PC-9 (cell line): ENCODE results near the gene WDFY1. TPM values are rescaled to one million over a fixed set of nuclear protein-coding genes. Genes with fewer than 3 reads are reported as not detected.

ENCODE experiments used
- BruUV-seq: library from RNA; stranded (reverse); fragments of 400-500 nt; replicated peaks from 2 replicates; lab custom pipeline; 2021; lab: Mats Ljungman, UMichigan
- CTCF ChIA-PET: fragments of 300-600 bp; sonication (Branson Sonifier 250); formaldehyde crosslinking; loops from one replicate; lab custom pipeline; 2022; ENCODE audit warnings: antibody characterized with exemption; lab: Charles Lee
- POLR2A ChIA-PET: fragments of 300-600 bp; sonication (Branson Sonifier 250); formaldehyde crosslinking; loops from one replicate; lab custom pipeline; 2022; ENCODE audit warnings: antibody characterized with exemption; ENCODE audit not compliant: unreplicated experiment; lab: Charles Lee
- DNase-seq, 2 experiments: peaks; one replicate each; pipeline versions ENCODE4 v3.0.0 to v3.0.0-alpha.2; 2015 to 2022; ENCODE audit warnings: mixed read lengths in 1 of 2
- H2AFZ ChIP-seq: fragments of 200-600 bp; sonication (generic); 2 replicates; pipeline ENCODE4 v1.8.1; 2017; ENCODE audit warnings: antibody characterized with exemption
- H3F3A ChIP-seq: fragments of 200-600 bp; sonication (generic); 2 replicates; pipeline ENCODE4 v1.8.1; 2017; ENCODE audit warnings: antibody characterized with exemption, mild to moderate bottlenecking, low read depth; ENCODE audit not compliant: insufficient read depth
- H3K27ac ChIP-seq: fragments of 200-600 bp; sonication (generic); 2 replicates; pipeline ENCODE4 v1.6.1; 2016; ENCODE audit warnings: mixed run types
- H3K27me3 ChIP-seq: fragments of 200-600 bp; sonication (generic); 2 replicates; pipeline ENCODE4 v1.6.1; 2016; ENCODE audit warnings: low read depth, mixed run types; ENCODE audit not compliant: insufficient read depth
- H3K36me3 ChIP-seq: fragments of 200-600 bp; sonication (generic); 2 replicates; pipeline ENCODE4 v1.6.1; 2016; ENCODE audit warnings: low read depth, mixed run types
- H3K4me1 ChIP-seq: fragments of 200-600 bp; sonication (generic); replicated peaks from 2 replicates; pipeline ENCODE4 v1.6.1; 2016; ENCODE audit warnings: mixed run types; ENCODE audit not compliant: insufficient read depth
- H3K4me2 ChIP-seq: fragments of 200-600 bp; sonication (generic); 2 replicates; pipeline ENCODE4 v1.6.1; 2017; ENCODE audit warnings: mixed run types
- H3K4me3 ChIP-seq: fragments of 200-600 bp; sonication (generic); 2 replicates; pipeline ENCODE4 v1.6.1; 2016; ENCODE audit warnings: mixed run types
- H3K79me2 ChIP-seq: fragments of 200-600 bp; sonication (generic); 2 replicates; pipeline ENCODE4 v1.6.1; 2017; ENCODE audit warnings: low read depth, mixed run types
- H3K9me2 ChIP-seq: fragments of 200-600 bp; sonication (generic); 2 replicates; pipeline ENCODE4 v1.8.1; 2017; ENCODE audit warnings: mild to moderate bottlenecking; ENCODE audit not compliant: insufficient read depth
- H3K9me3 ChIP-seq: fragments of 200-600 bp; sonication (generic); 2 replicates; pipeline ENCODE4 v1.8.1; 2016; ENCODE audit warnings: low read depth; ENCODE audit not compliant: insufficient read depth
- H4K20me1 ChIP-seq: fragments of 200-600 bp; sonication (generic); 2 replicates; pipeline ENCODE4 v1.8.1; 2017; ENCODE audit not compliant: insufficient read depth
- EZH2 ChIP-seq: fragments of 200-600 bp; sonication (generic); IDR thresholded peaks from 2 replicates; pipeline ENCODE4 v1.8.0; 2017; ENCODE audit warnings: antibody characterized with exemption, low read depth
- intact Hi-C: fragments of 100-400 bp; cut with micrococcal nuclease; formaldehyde crosslinking; loops from one replicate; pipeline ENCODE4 v1.10.0; 2022; ENCODE audit not compliant: unreplicated experiment
- total RNA-seq: library from RNA; stranded (reverse); gene quantifications from 2 replicates; pipeline ENCODE4 v1.2.3, GENCODE V29; 2021
- TF ChIP-seq, protein P1 (sequence below): fragments of 200-600 bp; sonication (generic); conservative IDR thresholded peaks from 2 replicates; pipeline ENCODE4 v1.6.1; 2017; ENCODE audit warnings: mixed run types, antibody characterized with exemption, mild to moderate bottlenecking, moderate library complexity

Gene WDFY1
- total RNA-seq, 1 experiment from 2014 or later: 81.9 TPM

DNA sequence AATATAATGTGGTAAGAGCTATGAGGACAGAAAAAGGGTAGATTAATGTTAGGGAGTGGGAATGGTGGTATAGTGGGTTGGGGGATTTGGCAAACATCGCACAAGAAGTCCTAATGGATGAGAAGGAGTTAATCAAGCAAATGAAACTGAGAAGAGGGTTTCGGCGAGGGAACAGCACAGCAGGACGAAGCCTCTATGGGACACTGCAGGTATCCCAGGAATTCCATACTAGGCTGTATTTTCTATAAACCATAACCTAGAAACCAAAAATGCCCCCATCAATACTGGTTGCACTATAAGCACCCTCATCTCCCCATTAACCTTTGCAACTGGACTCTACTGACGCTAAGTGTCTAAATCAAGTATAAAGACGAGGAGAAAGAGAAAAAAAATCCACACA lies 10.3 kb downstream of the WDFY1 start:
- H4K20me1 ChIP-seq: no peaks in the 10 kb centered on the region

DNA sequence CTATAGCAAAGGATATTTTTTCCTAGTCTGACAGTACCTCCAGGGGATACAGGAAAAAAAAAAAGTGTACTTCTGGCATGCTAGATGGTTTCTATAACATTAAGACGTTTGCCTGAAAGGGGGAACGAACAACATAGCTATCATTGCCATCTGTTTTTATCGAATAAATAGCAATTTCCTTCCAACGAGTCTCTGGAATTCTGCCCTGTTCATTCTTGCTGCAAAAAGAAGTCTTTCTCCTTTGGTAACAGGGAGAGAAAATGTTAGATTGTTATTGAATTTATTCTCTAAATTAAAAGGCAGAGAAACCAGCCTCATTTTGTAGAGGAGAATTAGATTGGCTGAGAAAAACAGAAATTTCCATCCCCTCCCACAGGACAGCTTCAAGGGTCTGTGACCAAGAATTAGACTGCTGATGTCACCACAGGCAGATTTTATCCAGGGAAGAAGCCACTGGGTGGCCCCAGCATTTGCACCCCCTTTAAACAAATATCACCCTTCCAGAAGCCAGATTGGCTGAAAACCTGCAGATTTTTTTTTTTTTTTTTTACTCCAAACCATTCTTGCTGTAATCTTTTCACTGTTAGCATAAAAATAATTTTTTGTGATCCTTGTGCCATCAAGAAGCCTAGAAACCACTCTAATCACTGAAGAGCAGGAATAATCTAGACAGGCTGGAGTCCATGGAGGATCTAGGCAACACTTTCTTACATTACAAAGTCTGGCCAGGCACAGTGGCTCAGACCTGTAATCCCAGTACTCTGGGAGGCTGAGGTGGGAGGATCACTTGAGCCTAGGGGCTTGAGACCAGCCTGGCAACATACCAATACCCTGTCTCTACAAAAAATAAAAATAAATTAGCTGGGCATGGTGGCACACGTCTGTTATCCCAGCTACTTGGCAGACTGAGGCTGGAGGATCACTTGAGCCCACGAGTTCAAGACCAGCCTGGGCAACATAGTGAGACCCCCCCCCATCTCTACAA lies 12.0 kb downstream of the WDFY1 start:
- no TSS peak for BruUV-seq
- Histone ChIP-seq H3K36me3 (no peaks in the 10 kb centered on the region), H3K9me3 (no peaks in the 10 kb centered on the region), H3K4me2 (no peak overlapping the region), H3K27ac (no peak overlapping the region), H3K4me1 (peaks cover 19% of the 10 kb centered on the region), H3K9me2 (no peaks in the 10 kb centered on the region), H3F3A (no peaks in the 10 kb centered on the region; the same call in 1 of the 2 replicates), H3K27me3 (no peaks in the 10 kb centered on the region), H4K20me1 (no peaks in the 10 kb centered on the region), H3K4me3 (no peak overlapping the region), H3K79me2 (peaks cover 53% of the 10 kb centered on the region), H2AFZ (no peak overlapping the region)
- DNase-seq: no peak
- ChIA-PET CTCF (interaction anchor here (0.6 kb wide), 1 partner anchor 150 kb away, joined by 3 read pairs; no protein-coding TSS in a partner anchor), POLR2A (interaction anchor here (0.6 kb wide), 1 partner anchor 1277 kb away, joined by 7 read pairs; the partner anchor contains the start of gene FARSB)
- no peak for TF ChIP-seq EZH2
- TF ChIP-seq, protein P1, sequence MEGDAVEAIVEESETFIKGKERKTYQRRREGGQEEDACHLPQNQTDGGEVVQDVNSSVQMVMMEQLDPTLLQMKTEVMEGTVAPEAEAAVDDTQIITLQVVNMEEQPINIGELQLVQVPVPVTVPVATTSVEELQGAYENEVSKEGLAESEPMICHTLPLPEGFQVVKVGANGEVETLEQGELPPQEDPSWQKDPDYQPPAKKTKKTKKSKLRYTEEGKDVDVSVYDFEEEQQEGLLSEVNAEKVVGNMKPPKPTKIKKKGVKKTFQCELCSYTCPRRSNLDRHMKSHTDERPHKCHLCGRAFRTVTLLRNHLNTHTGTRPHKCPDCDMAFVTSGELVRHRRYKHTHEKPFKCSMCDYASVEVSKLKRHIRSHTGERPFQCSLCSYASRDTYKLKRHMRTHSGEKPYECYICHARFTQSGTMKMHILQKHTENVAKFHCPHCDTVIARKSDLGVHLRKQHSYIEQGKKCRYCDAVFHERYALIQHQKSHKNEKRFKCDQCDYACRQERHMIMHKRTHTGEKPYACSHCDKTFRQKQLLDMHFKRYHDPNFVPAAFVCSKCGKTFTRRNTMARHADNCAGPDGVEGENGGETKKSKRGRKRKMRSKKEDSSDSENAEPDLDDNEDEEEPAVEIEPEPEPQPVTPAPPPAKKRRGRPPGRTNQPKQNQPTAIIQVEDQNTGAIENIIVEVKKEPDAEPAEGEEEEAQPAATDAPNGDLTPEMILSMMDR: no peak
- intact Hi-C loops: no loop called here

More for the DNA sequence above, 10.3 kb downstream of the WDFY1 start:
- TF ChIP-seq, protein P1: no peak
- TF ChIP-seq EZH2: no peak
- no peaks in the 10 kb centered on the region for H3K9me3 ChIP-seq
- H3K4me1 ChIP-seq: peaks cover 6% of the 10 kb centered on the region
- H3F3A ChIP-seq: no peaks in the 10 kb centered on the region
- POLR2A ChIA-PET: interaction anchor here (0.5 to 0.6 kb wide), 2 partner anchors 41 to 66 kb away, joined by 3 to 7 read pairs; no protein-coding TSS in a partner anchor
- H3K9me2 ChIP-seq: no peaks in the 10 kb centered on the region
- no peaks in the 10 kb centered on the region for H3K27me3 ChIP-seq
- peaks cover 71% of the 10 kb centered on the region for H3K79me2 ChIP-seq
- no TSS peak for BruUV-seq
- DNase-seq: no peak
- no peak overlapping the region for H3K4me3 ChIP-seq
- H3K27ac ChIP-seq: no peak overlapping the region
- CTCF ChIA-PET: no interaction called here
- no peak overlapping the region for H3K4me2 ChIP-seq
- intact Hi-C loops: no loop called here
- H2AFZ ChIP-seq: no peak overlapping the region
- peaks cover 3% of the 10 kb centered on the region; the same call in 1 of the 2 replicates for H3K36me3 ChIP-seq

DNA sequence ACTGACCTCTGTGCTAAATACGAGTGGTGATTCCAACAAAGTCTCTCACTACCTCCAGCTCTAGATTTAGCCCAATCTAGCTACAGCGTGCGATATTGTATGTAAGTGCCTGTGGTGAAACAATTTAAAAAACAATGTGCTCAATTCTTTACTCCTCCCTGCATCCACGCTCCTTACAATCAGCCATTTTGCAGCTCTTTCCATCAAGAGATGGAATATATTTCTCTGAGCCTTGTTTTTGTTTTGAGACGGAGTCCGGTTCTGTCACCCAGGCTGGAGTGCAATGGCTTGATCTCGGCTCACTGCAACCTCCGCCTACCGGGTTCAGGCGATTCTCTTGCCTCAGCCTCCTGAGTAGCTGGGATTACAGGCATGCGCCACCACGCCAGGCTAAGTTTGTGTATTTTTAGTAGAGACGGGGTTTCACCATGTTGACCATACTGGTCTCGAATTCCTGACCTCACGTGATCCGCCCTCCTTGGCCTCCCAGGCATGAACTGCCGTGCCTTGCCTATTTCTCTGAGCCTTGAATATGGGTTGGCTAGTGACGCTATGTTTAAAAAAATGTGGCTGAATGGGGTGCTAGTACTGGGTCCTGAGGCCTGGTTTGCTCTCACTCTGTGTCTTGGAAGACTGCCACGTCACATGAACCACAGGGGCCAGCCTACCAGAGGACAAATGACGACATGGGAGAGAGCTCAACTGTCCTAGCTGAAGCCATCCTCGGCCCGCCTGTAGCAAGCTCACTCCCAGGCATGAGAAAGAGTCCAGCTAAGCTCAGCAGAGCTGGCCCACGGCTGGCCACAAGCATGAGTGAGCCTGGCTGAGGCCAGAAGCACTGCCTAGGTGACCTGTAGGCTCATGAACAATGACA lies 14.8 kb downstream of the WDFY1 start:
- BruUV-seq: no TSS peak
- Histone ChIP-seq H3K4me1 (peaks cover 27% of the 10 kb centered on the region), H3K4me3 (no peak overlapping the region), H3K27ac (no peak overlapping the region), H3K27me3 (no peaks in the 10 kb centered on the region), H3K9me3 (peaks cover 13% of the 10 kb centered on the region), H4K20me1 (no peaks in the 10 kb centered on the region), H3K4me2 (peak overlapping the region; percentile 3; the same call in 1 of the 2 replicates), H3K79me2 (peaks cover 33% of the 10 kb centered on the region), H3K36me3 (no peaks in the 10 kb centered on the region), H3F3A (no peaks in the 10 kb centered on the region; the same call in 1 of the 2 replicates), H3K9me2 (no peaks in the 10 kb centered on the region), H2AFZ (no peak overlapping the region)
- intact Hi-C loops: no loop called here
- POLR2A ChIA-PET: no interaction called here
- DNase-seq: no peak
- TF ChIP-seq, protein P1: no peak
- TF ChIP-seq EZH2: no peak
- CTCF ChIA-PET: interaction anchor here (0.6 kb wide), 2 partner anchors 422 to 722 kb away, joined by 3 read pairs; no protein-coding TSS in a partner anchor
